Panc1 (cell line): ENCODE measurements around the gene LIMK1. TPM values are rescaled to one million over a fixed set of nuclear protein-coding genes. Genes with fewer than 3 reads are reported as not detected.

ENCODE experiments used
- ATAC-seq: fragments of 200-7000 bp; cut with Tn5 transposase; 2 replicates; pipeline ENCODE4 v1.9.1; 2020; ENCODE audit warnings: mild to moderate bottlenecking, moderate library complexity
- BruUV-seq: library from RNA; stranded (reverse); fragments of 400-500 nt; replicated peaks from 2 replicates; lab custom pipeline; 2021; lab: Mats Ljungman, UMichigan
- CTCF ChIA-PET: fragments of 300-600 bp; sonication (Branson Sonifier 250); formaldehyde crosslinking; loops from one replicate; lab custom pipeline; 2022; ENCODE audit warnings: antibody characterized with exemption; lab: Charles Lee
- POLR2A ChIA-PET: fragments of 300-600 bp; sonication (Branson Sonifier 250); formaldehyde crosslinking; loops from one replicate; lab custom pipeline; 2022; ENCODE audit warnings: antibody characterized with exemption; lab: Charles Lee
- DNase-seq: peaks from one replicate; pipeline ENCODE4 v3.0.0-alpha.2; 2010; ENCODE audit warnings: low read depth, low spot score
- H3K27ac ChIP-seq: 2 replicates; pipeline ENCODE4 v1.5.1; 2011; ENCODE audit warnings: mild to moderate bottlenecking, low read length, inconsistent platforms
- H3K27me3 ChIP-seq: fragments of 200-500 bp; sonication (Bioruptor generic); 2 replicates; pipeline ENCODE4 v1.6.0; 2014; ENCODE audit warnings: low read length, inconsistent platforms; ENCODE audit not compliant: control insufficient read depth, insufficient read depth
- H3K36me3 ChIP-seq: fragments of 200-500 bp; sonication (Bioruptor generic); 2 replicates; pipeline ENCODE4 v1.5.1; 2014; ENCODE audit warnings: inconsistent platforms, mild to moderate bottlenecking, low read length, moderate library complexity; ENCODE audit not compliant: control insufficient read depth, insufficient read depth
- H3K4me1 ChIP-seq: 2 replicates; pipeline ENCODE4 v1.5.1; 2011; ENCODE audit warnings: inconsistent platforms, mild to moderate bottlenecking, low read length, moderate library complexity; ENCODE audit not compliant: control insufficient read depth, insufficient read depth
- H3K4me3 ChIP-seq, 2 experiments: 2 replicates each; pipeline ENCODE4 v1.5.1; 2011 to 2012; ENCODE audit warnings: low read depth in 2 of 2, low read length in 2 of 2, mild to moderate bottlenecking in 2 of 2, inconsistent platforms in 1 of 2, moderate library complexity in 1 of 2
- H3K9me3 ChIP-seq: fragments of 200-500 bp; sonication (Bioruptor generic); 2 replicates; pipeline ENCODE4 v1.5.1; 2014; ENCODE audit warnings: low read depth, mild to moderate bottlenecking, inconsistent platforms, low read length, moderate library complexity; ENCODE audit not compliant: control insufficient read depth, insufficient read depth
- POLR2AphosphoS5 ChIP-seq: IDR thresholded peaks from 2 replicates; pipeline ENCODE4 v1.6.1; 2012; ENCODE audit warnings: mild to moderate bottlenecking, low read depth, low read length, moderate library complexity
- SIN3A ChIP-seq: IDR thresholded peaks from 2 replicates; pipeline ENCODE4 v1.6.1; 2012; ENCODE audit warnings: low read depth, mild to moderate bottlenecking, low read length, moderate library complexity, borderline replicate concordance; ENCODE audit not compliant: insufficient read depth
- TCF7L2 ChIP-seq: IDR thresholded peaks from 2 replicates; pipeline ENCODE4 v1.6.1; 2011; ENCODE audit warnings: mild to moderate bottlenecking, low read depth, low read length, inconsistent platforms
- in situ Hi-C: cut with HindIII; loops from 2 replicates; pipeline ENCODE4 v1.10.0; 2016; ENCODE audit warnings: low sequenced_read_pairs, low pct_unique_long_range_greater_than_20kb
- intact Hi-C: fragments of 100-400 bp; cut with micrococcal nuclease; formaldehyde crosslinking; loops from one replicate; pipeline ENCODE4 v1.10.0; 2022; ENCODE audit not compliant: unreplicated experiment
- total RNA-seq: library from RNA; stranded (reverse); gene quantifications from one replicate; pipeline ENCODE4 v1.2.1, GENCODE V29; 2021; ENCODE audit not compliant: unreplicated experiment
- TF ChIP-seq, protein P1 (sequence below): fragments of 450-650 bp; IDR thresholded peaks from 2 replicates; pipeline ENCODE4 v1.5.1; 2017; ENCODE audit warnings: mild to moderate bottlenecking
- TF ChIP-seq, protein P2 (sequence below), 2 experiments: IDR thresholded peaks; 2 replicates each; pipeline ENCODE4 v1.6.1; 2011 to 2012; ENCODE audit warnings: low read depth in 2 of 2, control low read depth in 1 of 2, low read length in 1 of 2, mild to moderate bottlenecking in 1 of 2, moderate library complexity in 1 of 2; ENCODE audit not compliant: insufficient read depth in 1 of 2

The LIMK1 gene
- total RNA-seq, 1 experiment from 2014 or later: 59.6 TPM

DNA sequence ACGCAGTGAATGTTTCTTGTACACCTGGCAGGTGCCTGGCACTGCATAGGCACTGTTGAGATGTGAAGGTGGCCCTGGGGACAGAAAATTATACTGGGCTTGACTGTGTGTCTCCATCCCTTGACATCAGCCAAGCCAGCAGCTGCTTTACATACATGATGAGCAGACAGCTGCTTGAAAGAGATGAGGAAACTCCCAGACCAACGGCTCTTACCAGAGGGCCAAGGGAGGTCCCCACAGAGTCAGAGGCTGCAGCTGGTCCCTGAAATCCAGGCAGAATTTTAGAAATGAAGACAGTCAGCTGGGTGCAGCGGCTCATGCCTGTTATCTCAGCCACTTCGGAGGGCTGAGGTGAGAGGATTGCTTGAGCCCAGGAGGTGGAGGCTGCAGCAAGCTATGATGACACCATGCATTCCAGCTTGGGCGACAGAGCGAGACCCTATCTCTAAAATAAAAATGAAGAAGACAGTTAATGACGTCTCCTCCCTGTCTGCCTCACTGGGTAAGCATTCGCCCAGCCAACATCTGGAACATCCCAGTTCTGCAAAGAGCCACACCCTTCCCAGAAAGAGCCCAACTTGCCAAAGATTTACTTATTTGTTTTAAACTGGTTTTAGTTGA is 17.6 kb downstream of the LIMK1 start:
- CTCF ChIA-PET: no interaction called here

DNA sequence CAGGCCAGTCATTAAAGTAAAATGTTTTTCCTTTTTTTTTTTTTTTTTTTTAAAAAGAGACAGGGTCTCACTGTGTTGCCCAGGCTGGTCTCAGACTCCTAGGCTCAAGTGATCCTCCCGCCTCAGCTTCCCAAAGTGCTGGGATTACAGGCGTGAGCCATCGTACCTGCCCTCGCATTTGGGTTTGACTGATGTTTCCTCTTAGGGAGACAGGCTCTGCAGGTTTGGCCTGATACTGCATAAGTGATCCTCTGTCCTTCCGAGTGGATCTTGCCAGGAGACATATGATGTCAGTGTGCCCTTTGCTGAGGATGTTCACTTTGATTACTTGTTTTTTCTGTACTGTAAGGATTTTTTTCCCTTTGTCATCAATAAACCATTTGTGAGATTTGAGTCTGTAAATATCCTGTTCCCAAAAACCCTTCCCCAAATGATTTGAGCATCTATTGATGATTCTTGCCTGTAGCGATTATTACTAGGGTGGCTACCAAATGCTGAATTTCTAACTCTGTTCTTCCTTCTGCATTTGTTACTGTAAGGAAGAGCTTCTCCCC is 19.7 kb downstream of the LIMK1 start:
- ChIA-PET POLR2A (interaction anchor here (0.7 kb wide), 1 partner anchor 123 kb away, joined by 6 read pairs; no protein-coding TSS in a partner anchor), CTCF (interaction anchor here (0.7 kb wide), 1 partner anchor 295 kb away, joined by 6 read pairs; no protein-coding TSS in a partner anchor)
- no peak overlapping the region for H3K27ac ChIP-seq
- BruUV-seq: no TSS peak
- no peaks in the 10 kb centered on the region for H3K36me3 ChIP-seq
- no peak overlapping the region for H3K4me3 ChIP-seq
- TF ChIP-seq SIN3A (no peak), POLR2AphosphoS5 (no peak), TCF7L2 (no peak)
- TF ChIP-seq, protein P1, sequence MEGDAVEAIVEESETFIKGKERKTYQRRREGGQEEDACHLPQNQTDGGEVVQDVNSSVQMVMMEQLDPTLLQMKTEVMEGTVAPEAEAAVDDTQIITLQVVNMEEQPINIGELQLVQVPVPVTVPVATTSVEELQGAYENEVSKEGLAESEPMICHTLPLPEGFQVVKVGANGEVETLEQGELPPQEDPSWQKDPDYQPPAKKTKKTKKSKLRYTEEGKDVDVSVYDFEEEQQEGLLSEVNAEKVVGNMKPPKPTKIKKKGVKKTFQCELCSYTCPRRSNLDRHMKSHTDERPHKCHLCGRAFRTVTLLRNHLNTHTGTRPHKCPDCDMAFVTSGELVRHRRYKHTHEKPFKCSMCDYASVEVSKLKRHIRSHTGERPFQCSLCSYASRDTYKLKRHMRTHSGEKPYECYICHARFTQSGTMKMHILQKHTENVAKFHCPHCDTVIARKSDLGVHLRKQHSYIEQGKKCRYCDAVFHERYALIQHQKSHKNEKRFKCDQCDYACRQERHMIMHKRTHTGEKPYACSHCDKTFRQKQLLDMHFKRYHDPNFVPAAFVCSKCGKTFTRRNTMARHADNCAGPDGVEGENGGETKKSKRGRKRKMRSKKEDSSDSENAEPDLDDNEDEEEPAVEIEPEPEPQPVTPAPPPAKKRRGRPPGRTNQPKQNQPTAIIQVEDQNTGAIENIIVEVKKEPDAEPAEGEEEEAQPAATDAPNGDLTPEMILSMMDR: no peak
- TF ChIP-seq, protein P2, sequence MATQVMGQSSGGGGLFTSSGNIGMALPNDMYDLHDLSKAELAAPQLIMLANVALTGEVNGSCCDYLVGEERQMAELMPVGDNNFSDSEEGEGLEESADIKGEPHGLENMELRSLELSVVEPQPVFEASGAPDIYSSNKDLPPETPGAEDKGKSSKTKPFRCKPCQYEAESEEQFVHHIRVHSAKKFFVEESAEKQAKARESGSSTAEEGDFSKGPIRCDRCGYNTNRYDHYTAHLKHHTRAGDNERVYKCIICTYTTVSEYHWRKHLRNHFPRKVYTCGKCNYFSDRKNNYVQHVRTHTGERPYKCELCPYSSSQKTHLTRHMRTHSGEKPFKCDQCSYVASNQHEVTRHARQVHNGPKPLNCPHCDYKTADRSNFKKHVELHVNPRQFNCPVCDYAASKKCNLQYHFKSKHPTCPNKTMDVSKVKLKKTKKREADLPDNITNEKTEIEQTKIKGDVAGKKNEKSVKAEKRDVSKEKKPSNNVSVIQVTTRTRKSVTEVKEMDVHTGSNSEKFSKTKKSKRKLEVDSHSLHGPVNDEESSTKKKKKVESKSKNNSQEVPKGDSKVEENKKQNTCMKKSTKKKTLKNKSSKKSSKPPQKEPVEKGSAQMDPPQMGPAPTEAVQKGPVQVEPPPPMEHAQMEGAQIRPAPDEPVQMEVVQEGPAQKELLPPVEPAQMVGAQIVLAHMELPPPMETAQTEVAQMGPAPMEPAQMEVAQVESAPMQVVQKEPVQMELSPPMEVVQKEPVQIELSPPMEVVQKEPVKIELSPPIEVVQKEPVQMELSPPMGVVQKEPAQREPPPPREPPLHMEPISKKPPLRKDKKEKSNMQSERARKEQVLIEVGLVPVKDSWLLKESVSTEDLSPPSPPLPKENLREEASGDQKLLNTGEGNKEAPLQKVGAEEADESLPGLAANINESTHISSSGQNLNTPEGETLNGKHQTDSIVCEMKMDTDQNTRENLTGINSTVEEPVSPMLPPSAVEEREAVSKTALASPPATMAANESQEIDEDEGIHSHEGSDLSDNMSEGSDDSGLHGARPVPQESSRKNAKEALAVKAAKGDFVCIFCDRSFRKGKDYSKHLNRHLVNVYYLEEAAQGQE (IDR thresholded peaks at IDR 0.05; ENCODE audit: insufficient read depth in 1 of 2, low read depth in 2 of 2, low read length in 1 of 2): no peak
- intact Hi-C loops (no loop called here), in situ Hi-C loops (no loop called here)
- ATAC-seq: no peak
- no peaks in the 10 kb centered on the region for H3K4me1 ChIP-seq
- DNase-seq: no peak
- no peaks in the 10 kb centered on the region for H3K27me3 ChIP-seq
- no peaks in the 10 kb centered on the region for H3K9me3 ChIP-seq

More for the DNA sequence above, 17.6 kb downstream of the LIMK1 start:
- no peaks in the 10 kb centered on the region for H3K9me3 ChIP-seq
- in situ Hi-C loops (no loop called here), intact Hi-C loops (no loop called here)
- no TSS peak for BruUV-seq
- no peaks in the 10 kb centered on the region for H3K4me1 ChIP-seq
- no peak overlapping the region for H3K4me3 ChIP-seq
- no peaks in the 10 kb centered on the region for H3K36me3 ChIP-seq
- no peaks in the 10 kb centered on the region for H3K27me3 ChIP-seq
- ATAC-seq (no peak), DNase-seq (no peak)
- POLR2A ChIA-PET: interaction anchor here (0.7 kb wide), 1 partner anchor 36 kb away, joined by 7 read pairs; no protein-coding TSS in a partner anchor
- no peak for TF ChIP-seq SIN3A
- no peak overlapping the region for H3K27ac ChIP-seq

DNA sequence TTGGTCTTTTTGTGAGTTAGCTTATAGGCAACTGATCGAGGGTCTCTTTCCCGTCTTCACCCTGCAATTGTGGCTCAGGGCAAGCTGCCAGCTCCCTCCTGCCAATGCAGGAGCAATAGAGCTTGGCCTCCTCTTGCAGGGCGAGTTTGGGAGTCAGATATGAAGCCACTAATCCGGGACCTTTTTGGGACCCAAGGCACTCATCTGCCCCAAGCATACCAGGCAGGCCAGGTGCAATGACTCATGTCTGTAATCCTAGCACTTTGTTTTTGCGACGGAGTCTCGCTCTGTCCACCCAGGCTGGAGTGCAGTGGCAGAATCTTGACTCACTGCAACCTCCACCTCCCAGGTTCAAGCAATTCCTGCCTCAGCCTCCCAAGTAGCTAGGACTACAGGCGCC is 21.1 kb downstream of the LIMK1 start:
- no peak for TF ChIP-seq TCF7L2
- TF ChIP-seq, protein P1: no peak
- TF ChIP-seq, protein P2 (IDR thresholded peaks at IDR 0.05; ENCODE audit: insufficient read depth in 1 of 2, low read depth in 2 of 2, low read length in 1 of 2): no peak
- TF ChIP-seq POLR2AphosphoS5: no peak
- TF ChIP-seq SIN3A: no peak
- CTCF ChIA-PET: interaction anchor here (0.7 kb wide), 1 partner anchor 102 kb away, joined by 7 read pairs; no protein-coding TSS in a partner anchor
- Histone ChIP-seq H3K4me3 (no peak overlapping the region), H3K4me1 (no peaks in the 10 kb centered on the region), H3K27me3 (no peaks in the 10 kb centered on the region), H3K9me3 (no peaks in the 10 kb centered on the region), H3K36me3 (no peaks in the 10 kb centered on the region), H3K27ac (no peak overlapping the region)
- POLR2A ChIA-PET: no interaction called here
- no TSS peak for BruUV-seq
- in situ Hi-C loops (no loop called here), intact Hi-C loops (no loop called here)
- DNase-seq: no peak
- no peak for ATAC-seq
